NCI-H1694 treated with DMSO at 0.1 percent for 48 hours (cell line): ENCODE data around the gene TUBA8.
"Not testable (repeated sequence)": the region's sequence is repeated elsewhere in the genome, so short reads cannot be mapped to it uniquely, and the experiment has no call there.

ENCODE experiments used
- DNase-seq: peaks from one replicate; lab custom pipeline; 2025; lab: John Stamatoyannopoulos, UW

TUBA8 gene

DNA sequence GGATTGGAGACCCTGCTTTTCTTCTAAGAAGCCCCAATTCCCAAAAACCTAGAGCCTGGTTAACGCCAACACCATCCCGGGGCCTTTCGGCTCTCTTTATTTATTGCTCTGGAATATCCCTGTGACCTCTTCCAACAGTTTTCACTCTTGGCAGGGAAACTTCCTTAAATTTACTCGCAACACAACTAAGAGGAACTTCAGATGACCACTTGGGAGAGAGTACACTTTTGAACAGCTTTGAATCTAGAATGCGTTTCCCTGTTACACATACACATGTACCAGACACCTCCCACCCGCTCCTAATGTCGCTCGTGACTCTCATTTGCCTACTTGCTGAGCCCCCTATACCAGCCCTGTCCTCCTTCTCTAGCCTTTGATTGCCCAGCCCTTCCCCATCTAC lies 19.4 kb downstream of the TUBA8 start:
- no peak for DNase-seq

DNA sequence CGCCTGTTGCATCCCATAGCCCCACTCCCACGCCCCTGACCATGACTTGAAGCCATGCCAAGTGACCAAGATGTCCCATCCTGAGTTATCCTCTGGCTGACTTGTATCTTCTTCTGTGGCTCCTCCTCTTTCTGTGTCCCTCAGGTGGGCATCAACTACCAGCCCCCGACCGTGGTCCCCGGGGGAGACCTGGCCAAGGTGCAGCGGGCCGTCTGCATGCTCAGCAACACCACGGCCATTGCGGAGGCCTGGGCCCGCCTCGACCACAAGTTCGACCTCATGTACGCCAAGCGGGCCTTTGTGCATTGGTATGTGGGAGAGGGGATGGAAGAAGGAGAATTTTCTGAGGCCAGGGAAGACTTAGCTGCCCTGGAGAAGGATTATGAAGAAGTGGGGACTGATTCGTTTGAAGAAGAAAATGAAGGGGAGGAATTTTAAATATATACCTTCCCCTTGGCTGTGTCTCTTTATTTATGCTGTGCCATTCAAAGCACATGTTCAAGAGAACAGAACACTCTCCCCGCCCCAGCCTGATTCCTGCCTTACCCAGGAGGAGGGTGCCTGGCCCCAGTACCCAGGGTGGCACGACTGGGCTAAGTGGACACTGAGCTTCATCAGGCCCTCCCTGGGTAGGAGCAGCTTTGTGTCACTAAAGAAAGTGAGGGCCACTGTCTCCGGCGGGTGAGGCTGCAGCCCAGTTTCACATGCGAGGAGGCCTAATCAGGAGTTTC lies 20.3 kb downstream of the TUBA8 start:
- no peak for DNase-seq

DNA sequence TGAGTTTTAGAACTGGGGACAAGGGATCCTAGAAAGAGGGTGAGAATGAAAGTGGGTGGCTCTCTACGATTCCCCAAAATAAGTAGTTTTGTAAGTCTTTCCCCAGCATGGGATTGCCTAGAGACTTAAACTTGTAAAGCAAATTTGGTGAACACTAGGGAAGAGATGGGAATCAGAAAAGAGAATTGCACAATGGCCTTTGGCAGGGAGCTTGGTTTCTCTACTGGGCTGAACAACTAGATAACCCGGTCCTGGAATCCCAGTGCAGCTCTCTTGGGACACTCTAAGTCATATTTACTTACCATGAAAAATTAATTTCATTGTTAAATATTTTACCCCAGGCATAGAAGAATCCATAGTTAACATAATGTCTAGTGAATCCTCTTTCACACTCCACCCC lies 22.8 kb downstream of the TUBA8 start:
- no peak for DNase-seq

DNA sequence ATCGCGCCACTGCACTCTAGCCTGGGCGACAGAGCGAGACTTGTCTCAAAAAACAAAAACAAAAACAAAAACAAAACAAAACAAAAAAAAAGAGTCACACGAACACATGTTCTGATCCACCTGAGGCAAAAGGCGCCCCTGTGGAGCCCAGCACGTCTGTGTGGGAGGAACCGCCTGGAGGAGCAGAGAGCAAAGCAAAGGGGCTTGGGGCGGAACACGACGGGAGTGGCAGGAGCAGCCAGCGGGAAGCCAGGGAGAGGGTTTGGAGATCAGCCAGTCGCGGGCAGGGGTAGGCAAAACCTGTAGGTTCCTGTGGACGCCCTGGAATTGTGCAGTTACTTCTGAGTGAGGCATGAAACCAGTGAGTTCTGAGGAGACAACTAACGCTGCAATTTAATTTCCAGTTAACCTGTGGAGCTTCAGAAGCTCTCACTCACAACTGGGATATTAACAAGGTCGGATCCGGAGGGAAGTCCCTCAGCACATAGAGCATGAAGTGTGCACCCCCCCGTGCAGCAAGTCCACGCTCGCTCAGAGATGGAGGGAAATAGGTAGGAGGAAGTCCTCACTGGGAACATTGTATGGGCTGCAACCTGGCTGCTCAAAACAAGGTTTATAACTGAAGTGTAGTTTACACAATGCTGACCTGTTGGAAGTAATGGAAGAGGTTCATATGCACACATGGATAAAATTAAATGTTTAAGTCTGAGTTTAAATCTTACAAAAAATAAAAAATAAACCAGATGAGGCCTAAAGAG lies 26.1 kb downstream of the TUBA8 start:
- DNase-seq: no peak

DNA sequence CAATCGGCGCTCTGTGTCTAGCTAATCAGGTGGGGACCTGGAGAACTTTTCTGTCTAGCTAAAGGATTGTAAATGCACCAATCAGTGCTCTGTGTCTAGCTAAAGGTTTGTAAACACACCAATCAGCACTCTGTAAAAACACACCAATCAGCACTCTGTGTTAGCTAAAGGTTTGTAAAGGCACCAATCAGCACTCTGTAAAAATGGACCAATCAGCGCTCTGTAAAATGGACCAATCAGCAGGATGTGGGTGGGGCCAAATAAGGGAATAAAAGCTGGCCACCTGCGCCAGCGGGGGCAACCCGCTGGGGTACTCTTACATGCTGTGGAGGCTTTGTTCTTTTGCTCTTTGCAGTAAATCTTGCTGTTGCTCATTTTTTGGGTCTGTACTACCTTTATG lies 30.4 kb downstream of the TUBA8 start:
- not testable (repeated sequence) for DNase-seq

DNA sequence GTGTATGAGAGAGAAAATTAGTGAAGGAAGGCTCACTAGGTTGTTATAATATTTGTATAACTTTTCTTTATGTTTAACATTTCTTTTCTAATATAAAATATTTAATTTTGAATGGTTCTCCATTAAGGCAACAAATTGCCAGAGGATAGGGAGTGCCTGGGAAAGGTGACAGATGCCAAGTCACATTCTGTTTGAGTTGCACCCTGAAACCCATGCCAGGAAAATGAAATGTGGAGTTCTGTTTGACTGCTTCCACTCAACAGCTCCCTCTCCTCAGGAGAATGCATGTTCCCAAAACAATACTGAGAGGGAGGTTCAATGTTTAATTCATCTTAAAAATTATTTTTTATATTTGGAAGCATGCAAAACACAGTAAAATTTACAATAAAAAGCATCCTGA lies 33.5 kb downstream of the TUBA8 start:
- no peak for DNase-seq

DNA sequence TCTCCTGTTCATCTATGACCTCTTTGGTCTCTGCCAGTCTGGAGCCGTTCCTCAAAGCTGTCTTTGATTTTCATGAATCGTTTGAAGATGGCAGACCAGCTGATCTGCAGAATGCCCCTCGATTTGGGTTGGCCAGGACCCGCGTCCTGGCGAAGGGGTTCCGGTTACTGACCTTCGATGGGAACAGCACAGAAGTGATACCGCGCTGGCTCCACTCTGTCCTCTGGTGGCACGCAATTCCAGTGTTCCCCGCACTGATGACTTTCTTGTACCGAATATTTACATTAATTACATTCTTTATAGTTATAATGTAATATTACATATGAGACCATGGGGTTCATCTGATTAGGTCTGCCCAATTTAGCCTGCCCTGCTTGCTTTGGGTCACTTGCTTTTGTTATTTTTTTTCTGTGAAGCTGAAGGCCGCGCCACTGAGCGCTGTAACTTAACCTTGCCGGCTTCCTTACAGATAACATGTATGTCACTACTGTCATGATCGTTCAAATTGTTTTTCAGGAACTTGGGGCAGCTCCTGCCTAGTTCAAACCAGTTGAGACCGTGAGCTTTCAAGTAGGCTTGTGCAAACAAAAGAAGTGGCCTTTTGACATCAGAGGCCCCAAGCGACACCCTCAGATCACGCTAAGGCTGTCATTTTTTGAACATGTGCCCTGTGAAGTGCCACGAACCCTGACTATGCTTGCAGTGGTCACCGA lies 35.2 kb downstream of the TUBA8 start:
- DNase-seq: no peak

DNA sequence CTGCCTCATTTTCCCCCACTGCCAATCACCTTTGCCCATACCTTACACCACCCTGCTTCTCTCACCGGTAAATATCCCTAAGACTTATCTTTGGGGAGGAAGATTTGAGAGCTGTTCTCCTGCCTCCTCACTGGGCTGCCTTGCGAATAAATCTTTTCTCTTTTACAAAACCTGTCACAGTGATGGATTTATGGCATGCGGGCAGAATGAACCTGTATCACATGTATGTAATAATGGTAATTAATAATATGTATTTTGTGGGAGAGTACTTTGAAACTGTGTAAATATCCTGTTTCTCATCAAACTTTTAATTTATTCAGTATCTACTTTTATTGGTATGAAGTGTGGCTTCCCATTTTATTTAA lies 35.8 kb downstream of the TUBA8 start:
- no peak for DNase-seq

DNA sequence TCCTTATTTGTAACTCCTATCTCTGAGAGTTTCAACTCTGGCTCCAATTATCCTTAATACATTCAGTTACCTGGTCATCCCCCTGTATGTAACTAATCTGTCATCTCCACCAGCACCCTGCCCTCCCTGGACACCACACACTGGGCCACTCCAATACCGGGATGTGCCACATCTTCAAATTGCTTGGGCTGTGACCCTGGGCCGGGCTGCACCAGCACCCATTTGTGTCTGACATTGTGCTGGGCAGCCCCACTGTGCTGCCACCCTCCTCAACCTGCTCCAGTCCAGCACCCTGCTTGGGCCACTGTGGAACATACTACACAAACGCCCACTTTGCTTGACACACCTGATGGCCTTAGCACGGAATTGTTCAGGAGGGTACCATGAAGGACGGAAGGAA lies 37.2 kb downstream of the TUBA8 start:
- DNase-seq: no peak

DNA sequence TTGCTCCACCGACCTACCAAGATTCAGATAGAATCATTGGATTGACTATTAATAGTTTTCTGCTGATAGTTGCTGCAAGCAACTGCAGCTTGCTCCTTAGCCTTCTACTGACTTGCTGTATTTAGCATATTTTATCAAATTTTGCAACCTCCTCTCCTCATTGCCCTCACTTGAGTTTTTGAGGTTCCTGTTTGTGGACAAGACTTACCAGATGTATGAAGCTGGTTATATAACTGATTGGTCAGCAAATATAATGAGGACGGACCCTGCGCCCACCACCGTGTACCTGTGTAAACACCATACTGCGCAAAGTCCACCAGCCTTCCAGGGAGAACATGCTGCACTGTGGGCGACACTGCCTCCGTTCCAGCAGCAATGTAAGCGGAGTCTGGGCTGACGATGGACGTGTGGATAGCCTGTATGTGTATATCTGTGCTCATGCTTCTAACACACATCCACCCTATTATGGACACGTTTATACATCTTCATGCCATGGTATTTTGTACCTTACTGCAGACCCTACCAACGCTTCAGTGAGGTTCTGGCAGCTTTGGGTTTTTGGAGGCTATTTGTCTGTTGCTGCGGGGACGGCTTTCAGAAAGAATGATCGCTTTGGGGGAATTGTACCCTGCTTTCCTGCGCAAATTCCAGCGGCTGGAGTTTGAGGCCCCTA lies 37.8 kb downstream of the TUBA8 start:
- DNase-seq: no peak

DNA sequence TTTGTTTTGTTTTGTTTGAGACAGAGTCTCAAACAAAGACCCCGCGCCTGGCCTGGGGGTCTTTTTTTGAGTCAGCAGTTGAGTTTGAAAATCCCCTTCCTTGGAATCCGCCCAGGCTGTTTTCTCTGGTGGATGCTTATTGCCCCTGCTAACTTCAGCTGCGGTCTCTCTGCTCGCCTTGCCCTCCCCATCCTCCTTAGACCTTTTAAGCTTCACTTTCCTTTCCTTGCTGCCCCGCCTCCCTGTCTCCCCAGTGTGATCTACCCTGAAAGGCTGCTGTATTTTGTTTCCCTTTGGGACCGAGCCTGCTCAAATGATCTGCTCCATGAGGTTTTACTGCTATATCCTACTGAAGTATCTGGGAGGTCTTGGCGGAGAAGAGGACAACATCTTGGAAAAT lies 41.9 kb downstream of the TUBA8 start:
- DNase-seq: no peak

DNA sequence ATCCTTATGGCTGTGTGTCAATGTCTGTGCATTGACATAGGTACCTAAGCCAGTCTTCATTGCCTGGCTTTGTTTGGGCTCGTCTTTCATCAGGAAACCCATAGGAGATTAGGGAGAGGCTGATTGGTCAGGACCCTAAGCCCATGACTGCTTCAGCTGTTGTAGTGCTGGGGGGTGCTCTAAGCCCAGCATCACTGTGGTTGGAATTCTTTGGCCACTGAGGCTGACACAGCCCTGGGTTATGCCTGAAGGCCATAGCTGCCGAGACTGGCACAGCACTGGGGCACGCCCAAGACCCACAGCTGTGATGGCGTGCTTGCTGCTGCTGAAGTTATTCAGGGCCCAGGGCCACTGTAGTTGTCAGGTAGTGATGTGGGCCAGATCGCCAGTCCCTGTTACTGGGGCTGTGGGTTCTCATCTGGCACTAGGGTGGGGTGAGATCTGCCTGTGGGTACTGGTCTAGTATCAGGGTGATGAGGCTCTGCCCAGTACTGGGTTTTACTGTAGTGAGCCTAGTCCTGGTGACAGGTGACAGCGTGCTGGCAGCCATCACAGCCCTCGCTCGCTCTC lies 44.3 kb downstream of the TUBA8 start:
- no peak for DNase-seq

DNA sequence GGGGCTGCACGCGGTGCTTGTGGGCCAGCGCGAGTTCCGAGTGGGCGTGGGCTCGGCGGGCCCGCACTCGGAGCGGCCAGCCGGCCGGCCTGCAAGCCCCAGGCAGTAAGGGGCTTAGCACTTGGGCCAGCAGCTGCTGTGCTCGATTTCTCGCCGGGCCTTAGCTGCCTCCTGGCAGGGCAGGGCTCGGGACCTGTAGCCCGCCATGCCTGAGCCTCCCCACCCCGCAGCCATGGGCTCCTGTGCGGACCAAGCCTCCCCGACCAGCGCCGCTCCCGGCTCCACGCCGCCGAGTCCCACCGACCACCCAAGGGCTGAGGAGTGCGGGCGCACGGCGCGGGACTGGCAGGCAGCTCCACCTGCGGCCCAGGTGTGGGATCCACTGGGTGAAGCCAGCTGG lies 44.9 kb downstream of the TUBA8 start:
- not testable (repeated sequence) for DNase-seq

DNA sequence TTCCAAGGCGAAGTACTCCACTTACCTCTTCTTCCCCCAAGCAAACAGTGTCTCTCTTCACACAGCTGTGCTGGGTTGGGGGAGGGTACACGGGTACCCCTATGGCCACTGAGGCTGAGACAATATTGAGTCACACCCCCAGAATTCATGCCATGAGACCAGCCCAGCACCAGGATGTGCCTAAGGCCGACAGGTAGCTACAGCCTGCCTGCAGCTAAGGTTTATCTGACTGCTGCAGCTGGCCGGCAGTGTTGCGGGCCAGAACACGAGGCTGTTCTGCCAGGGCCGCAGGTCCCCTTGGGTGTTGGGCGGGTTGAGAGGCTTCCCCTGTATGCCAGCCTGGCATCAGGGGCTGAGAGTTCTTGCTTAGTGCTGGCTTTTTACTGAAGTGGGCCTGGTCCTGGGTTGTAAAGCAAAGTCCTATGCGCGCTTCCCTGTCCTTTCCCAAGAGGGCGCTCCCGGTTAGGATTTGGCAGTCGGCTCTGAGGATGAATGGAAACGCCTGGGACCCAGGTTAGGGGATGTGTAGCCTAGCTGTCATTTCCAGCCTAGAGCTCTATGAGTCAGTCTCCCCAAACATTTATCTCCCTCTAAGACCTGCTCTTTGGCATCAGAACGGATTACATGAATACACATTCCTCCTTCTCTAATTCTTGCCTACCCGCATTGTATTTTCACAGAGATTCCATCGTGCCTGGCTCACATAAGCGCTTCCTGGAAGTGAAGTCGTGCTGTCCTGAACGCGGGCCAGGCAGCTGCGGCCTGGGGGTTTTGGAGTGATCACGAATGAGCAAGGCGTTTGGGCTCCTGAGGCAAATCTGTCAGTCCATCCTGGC lies 46.5 kb downstream of the TUBA8 start:
- DNase-seq: peak; percentile 81

DNA sequence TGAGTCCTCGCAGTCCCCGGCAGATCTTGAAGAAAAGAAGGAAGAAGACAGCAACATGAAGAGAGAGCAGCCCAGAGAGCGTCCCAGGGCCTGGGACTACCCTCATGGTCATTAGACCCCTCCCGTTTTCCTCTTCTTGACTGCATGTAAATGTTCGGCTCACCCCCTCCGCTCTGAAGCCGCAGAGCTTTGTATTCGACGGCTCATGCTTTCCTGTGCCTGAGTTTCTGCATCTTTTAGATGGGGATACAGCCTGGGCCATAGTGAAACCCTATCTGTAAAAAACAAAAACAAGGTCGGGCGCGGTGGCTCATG lies 47.1 kb downstream of the TUBA8 start:
- DNase-seq: no peak

DNA sequence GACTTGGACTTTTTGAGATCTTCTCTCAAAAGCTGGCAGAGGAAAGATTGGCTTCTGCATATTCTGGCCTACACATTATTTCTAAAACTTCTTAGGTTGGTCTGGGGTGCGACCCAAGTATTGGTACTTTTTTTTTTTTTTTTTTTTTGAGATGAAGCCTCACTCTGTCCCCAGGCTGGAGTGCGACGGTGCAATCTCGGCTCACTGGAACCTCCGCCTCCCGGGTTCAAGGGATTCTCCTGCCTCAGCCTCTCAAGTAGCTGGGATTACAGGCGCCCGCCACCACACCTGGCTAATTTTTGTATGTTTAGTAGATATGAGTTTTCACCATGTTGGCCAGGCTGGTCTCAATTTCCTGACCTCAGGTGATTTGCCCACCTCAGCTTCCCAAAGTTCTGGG lies 50.0 kb downstream of the TUBA8 start:
- not testable (repeated sequence) for DNase-seq

DNA sequence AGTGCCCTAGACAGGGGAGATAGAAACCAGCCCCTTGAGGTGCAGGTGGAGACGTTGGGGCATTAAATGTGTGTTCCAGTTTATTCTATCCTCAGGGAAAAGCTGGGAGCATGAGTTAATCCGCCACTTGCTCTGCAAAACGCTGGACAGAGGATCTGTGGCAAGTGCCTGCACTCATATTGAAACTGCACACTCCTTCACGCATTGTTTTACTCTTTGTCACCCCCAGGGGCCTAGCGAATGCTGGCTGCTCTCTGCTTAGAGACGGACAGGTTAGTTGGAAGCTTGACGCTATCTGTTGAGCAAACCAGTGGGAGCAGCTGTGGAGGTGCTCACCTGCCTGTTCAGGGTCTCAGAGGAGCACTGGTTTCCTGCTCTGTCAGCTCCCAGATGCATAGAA lies 53.2 kb downstream of the TUBA8 start:
- DNase-seq: not testable (repeated sequence)

DNA sequence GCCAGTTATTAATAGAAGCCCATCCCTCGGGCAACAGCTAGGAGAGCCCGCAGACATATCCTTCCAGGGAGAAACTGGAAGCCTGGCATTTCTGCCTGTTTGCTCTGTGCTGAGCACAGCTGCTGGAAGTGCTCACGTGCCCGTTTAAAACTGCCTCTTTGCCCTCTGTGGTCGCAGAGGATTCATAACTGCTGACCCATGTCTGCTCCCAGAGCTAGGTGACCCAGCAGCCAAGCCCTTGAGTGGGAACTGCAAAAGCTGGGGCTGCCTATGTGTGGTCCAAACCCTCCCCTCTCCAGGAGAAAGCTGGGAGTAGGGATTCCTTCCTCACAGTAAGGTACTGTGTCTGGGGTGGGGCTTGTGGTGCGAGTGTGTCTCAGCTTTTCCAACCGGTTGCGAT lies 54.0 kb downstream of the TUBA8 start:
- DNase-seq: not testable (repeated sequence)

DNA sequence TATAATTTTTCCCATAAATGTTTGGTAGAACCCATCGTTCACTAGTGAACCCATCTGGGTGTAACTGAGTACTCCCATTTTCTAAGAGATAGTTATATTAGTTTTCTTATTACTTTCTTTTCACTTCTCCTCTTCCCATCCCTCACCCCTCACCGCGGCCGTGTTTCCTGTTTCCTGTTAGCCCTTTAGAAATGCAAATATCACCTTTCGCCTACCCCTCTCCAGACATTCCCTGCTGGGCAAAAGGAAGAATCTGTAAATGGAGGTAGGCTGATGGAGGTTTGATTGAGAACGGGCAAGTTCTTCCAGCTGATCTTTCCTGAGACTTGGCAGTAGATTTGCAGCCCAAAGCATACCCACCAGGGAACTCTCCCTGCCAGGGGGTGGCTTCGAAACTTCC lies 54.7 kb downstream of the TUBA8 start:
- DNase-seq: not testable (repeated sequence)

DNA sequence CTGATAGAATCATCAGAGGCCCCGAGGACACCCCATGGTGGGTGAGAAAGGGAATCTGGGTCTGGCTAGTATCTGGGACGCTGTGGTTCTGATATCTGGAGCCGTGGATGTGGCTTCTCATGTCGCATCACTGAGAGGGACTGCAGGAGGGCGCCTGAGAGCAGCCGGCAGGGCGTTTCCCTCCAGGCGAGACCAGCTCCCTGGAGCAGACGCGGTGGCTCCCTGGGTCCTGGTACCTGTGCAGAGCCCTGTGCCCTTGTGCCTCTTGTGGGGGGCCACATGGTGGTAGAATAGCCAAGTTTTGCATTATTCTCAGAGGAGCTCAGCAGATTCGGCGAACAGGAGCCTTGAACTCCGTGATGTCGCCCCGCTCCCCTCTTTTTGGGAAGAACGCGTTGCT lies 59.7 kb downstream of the TUBA8 start:
- DNase-seq: not testable (repeated sequence)

DNA sequence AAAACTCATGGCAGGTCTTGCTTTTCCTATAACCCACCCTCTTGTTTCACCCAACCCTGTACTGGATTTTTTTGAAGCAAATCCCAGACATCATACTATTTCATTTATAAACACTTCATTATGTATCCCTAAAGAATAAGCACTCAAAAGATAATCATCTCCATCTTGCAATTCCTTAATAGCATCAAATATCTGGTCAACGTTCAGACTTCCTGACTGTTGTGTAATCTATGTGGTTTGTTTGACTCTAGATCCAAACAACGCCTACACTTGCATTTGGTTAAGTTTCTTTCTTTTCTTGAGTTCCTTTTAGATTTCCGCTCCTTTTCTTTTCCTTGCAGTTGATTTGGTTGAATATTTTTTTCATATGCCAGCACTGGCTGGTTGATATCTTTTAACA lies 61.6 kb downstream of the TUBA8 start:
- DNase-seq: not testable (repeated sequence)
